CD14-positive monocyte (primary cell): Measurements from ENCODE around the gene PHC1. TPM values are rescaled to one million over a fixed set of nuclear protein-coding genes. Genes with fewer than 3 reads are reported as not detected.

ENCODE experiments used
- DNase-seq, 3 donors: peaks; one replicate each; pipeline ENCODE4 v3.0.0-alpha.2; 2011 to 2022
- H2AFZ ChIP-seq: 2 replicates; pipeline ENCODE4 v1.6.0; 2012; ENCODE audit warnings: mild to moderate bottlenecking, low read depth, low read length, inconsistent platforms; ENCODE audit not compliant: insufficient read depth, poor library complexity, severe bottlenecking
- H3K27ac ChIP-seq, 2 donors: 1 replicate in 1 of 2; 2 replicates in 1 of 2; pipeline ENCODE4 v1.5.1; 2012 to 2013; ENCODE audit warnings: low read length in 2 of 2, control low read depth in 1 of 2, inconsistent platforms in 1 of 2, low read depth in 1 of 2, mild to moderate bottlenecking in 1 of 2
- H3K27me3 ChIP-seq, 2 donors: one replicate each; pipeline versions ENCODE4 v1.6.0 to v1.6.1; 2011 to 2013; ENCODE audit warnings: low read length in 2 of 2; ENCODE audit not compliant: control insufficient read depth in 2 of 2, insufficient read depth in 2 of 2
- H3K36me3 ChIP-seq, 2 donors: replicated peaks in 1 of 2; 1 replicate in 1 of 2; 2 replicates in 1 of 2; pipeline versions ENCODE4 v1.5.1 to v1.6.1; 2012 to 2013; ENCODE audit warnings: low read length in 2 of 2, control low read depth in 1 of 2, inconsistent platforms in 1 of 2, mild to moderate bottlenecking in 1 of 2; ENCODE audit not compliant: insufficient read depth in 2 of 2, control insufficient read depth in 1 of 2
- H3K4me1 ChIP-seq, 2 donors: 1 replicate in 1 of 2; 2 replicates in 1 of 2; pipeline versions ENCODE4 v1.5.1 to v1.6.1; 2012 to 2013; ENCODE audit warnings: low read length in 2 of 2, control low read depth in 1 of 2, inconsistent platforms in 1 of 2, mild to moderate bottlenecking in 1 of 2, moderate library complexity in 1 of 2; ENCODE audit not compliant: insufficient read depth in 2 of 2, control insufficient read depth in 1 of 2
- H3K4me2 ChIP-seq: replicated peaks from 2 replicates; pipeline ENCODE3; 2012; ENCODE audit warnings: low read length, moderate library complexity, mild to moderate bottlenecking; ENCODE audit not compliant: poor library complexity, severe bottlenecking; ENCODE audit errors: extremely low read depth
- H3K4me3 ChIP-seq, 3 experiments: fragments of 200-600 bp in 1 of 3; sonication (generic) in 1 of 3; replicated peaks in 1 of 3; 1 replicate in 2 of 3; 2 replicates in 1 of 3; pipeline ENCODE4 v1.5.1; 2011 to 2013; ENCODE audit warnings: low read length in 3 of 3, mild to moderate bottlenecking in 3 of 3, control low read depth in 2 of 3, low read depth in 2 of 3, inconsistent platforms in 1 of 3, moderate library complexity in 1 of 3
- H3K79me2 ChIP-seq: 2 replicates; pipeline ENCODE4 v1.6.0; 2012; ENCODE audit warnings: mild to moderate bottlenecking, control low read depth, inconsistent platforms, low read length, moderate library complexity; ENCODE audit not compliant: insufficient read depth
- H3K9ac ChIP-seq: 2 replicates; pipeline ENCODE4 v1.6.0; 2017; ENCODE audit warnings: low read length, mild to moderate bottlenecking; ENCODE audit not compliant: insufficient read depth, poor library complexity, severe bottlenecking
- H3K9me3 ChIP-seq, 2 donors: replicated peaks in 1 of 2; 1 replicate in 1 of 2; 2 replicates in 1 of 2; pipeline versions ENCODE4 v1.5.1 to v1.6.1; 2012 to 2013; ENCODE audit warnings: low read length in 2 of 2, control low read depth in 1 of 2; ENCODE audit not compliant: control insufficient read depth in 1 of 2, insufficient read depth in 1 of 2
- H4K20me1 ChIP-seq: 2 replicates; pipeline ENCODE4 v1.6.0; 2012; ENCODE audit warnings: mild to moderate bottlenecking, low read length, control low read depth, moderate library complexity; ENCODE audit not compliant: insufficient read depth
- H3K27ac Mint-ChIP-seq, 7 donors: one replicate each; pipeline ENCODE4 v1.8.0; 2020; ENCODE audit warnings: mild to moderate bottlenecking in 7 of 7, mixed read lengths in 7 of 7, moderate library complexity in 6 of 7, inconsistent platforms in 2 of 7
- H3K27me3 Mint-ChIP-seq, 3 donors: one replicate each; pipeline ENCODE4 v1.8.0; 2021 to 2022; ENCODE audit warnings: low read depth in 3 of 3, mild to moderate bottlenecking in 3 of 3, mixed read lengths in 3 of 3, moderate library complexity in 3 of 3, inconsistent platforms in 1 of 3
- H3K36me3 Mint-ChIP-seq, 2 donors: one replicate each; pipeline ENCODE4 v1.8.0; 2020; ENCODE audit warnings: mixed read lengths in 2 of 2, inconsistent platforms in 1 of 2, mild to moderate bottlenecking in 1 of 2
- H3K4me1 Mint-ChIP-seq: one replicate; pipeline ENCODE4 v1.8.0; 2020; ENCODE audit warnings: mild to moderate bottlenecking, mixed read lengths
- H3K4me3 Mint-ChIP-seq, 2 donors: one replicate each; pipeline ENCODE4 v1.8.0; 2020; ENCODE audit warnings: mild to moderate bottlenecking in 2 of 2, mixed read lengths in 2 of 2, moderate library complexity in 1 of 2
- H3K9me3 Mint-ChIP-seq, 7 donors: one replicate each; pipeline ENCODE4 v1.8.0; 2020 to 2022; ENCODE audit warnings: mixed read lengths in 7 of 7, mild to moderate bottlenecking in 6 of 7, moderate library complexity in 6 of 7, inconsistent platforms in 2 of 7
- WGBS: methylation state at CpG from one replicate; pipeline ENCODE4 v1.1.5; 2013; ENCODE audit warnings: missing lambda C conversion rate; ENCODE audit not compliant: insufficient coverage; 5-methylcytosine and 5-hydroxymethylcytosine counted together
- intact Hi-C, 2 donors: fragments of 100-400 bp; cut with micrococcal nuclease; formaldehyde crosslinking; loops; one replicate each; pipeline versions ENCODE4 v1.15.0 to v1.15.1; 2023
- polyA plus RNA-seq, 3 donors: library from polyadenylated mRNA; depleted of rRNA in 1 of 3; unstranded in 2 of 3; stranded (reverse) in 1 of 3; fragments of 300-500 nt in 2 of 3; fragments of >200 nt in 1 of 3; fragmentation: Illumina TruSeq in 2 of 3; gene quantifications; 1 replicate in 2 of 3; 2 replicates in 1 of 3; pipeline ENCODE4 v1.2.3, GENCODE V29; 2012 to 2021
- TF ChIP-seq, protein P1 (sequence below): fragments of 200-600 bp; IDR thresholded peaks from one replicate; pipeline ENCODE4 v1.8.0; 2022; ENCODE audit warnings: antibody characterized with exemption, mild to moderate bottlenecking

PHC1 gene
- polyA plus RNA-seq, 3 donors, result 0.58 to 19.3 (median 1.4) TPM

DNA sequence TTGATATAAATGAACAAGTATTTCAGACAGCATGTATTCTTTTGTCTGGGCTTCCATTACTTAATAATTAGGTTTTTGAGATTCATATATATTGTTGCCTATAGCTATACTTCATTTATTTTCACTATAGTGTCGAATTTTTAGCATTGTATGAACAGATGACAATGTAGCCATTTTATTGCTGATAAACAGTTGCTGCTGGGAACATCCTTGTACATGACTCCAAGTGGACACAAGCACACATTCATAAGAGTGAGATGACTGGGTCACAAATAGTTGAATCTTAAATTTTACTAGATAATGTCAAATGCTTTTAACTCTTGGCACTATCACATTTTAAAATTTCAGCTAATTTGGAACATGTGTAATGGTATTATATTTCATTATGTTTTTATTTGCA is 19.3 kb upstream of the PHC1 start:
- H3K4me1 Mint-ChIP-seq, result peaks cover 8% of the 10 kb centered on the region
- H3K4me3 Mint-ChIP-seq, result no peak overlapping the region
- TF ChIP-seq, protein P1, sequence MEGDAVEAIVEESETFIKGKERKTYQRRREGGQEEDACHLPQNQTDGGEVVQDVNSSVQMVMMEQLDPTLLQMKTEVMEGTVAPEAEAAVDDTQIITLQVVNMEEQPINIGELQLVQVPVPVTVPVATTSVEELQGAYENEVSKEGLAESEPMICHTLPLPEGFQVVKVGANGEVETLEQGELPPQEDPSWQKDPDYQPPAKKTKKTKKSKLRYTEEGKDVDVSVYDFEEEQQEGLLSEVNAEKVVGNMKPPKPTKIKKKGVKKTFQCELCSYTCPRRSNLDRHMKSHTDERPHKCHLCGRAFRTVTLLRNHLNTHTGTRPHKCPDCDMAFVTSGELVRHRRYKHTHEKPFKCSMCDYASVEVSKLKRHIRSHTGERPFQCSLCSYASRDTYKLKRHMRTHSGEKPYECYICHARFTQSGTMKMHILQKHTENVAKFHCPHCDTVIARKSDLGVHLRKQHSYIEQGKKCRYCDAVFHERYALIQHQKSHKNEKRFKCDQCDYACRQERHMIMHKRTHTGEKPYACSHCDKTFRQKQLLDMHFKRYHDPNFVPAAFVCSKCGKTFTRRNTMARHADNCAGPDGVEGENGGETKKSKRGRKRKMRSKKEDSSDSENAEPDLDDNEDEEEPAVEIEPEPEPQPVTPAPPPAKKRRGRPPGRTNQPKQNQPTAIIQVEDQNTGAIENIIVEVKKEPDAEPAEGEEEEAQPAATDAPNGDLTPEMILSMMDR, result no peak
- intact Hi-C loops, result no loop called here
- H3K4me2 ChIP-seq, result no peak overlapping the region
- no peak overlapping the region for H2AFZ ChIP-seq
- H3K27ac Mint-ChIP-seq, result no peak overlapping the region
- H3K27me3 ChIP-seq, result no peaks in the 10 kb centered on the region
- WGBS, result no CpG with 5 or more reads among the region's 1 CpG
- H3K9ac ChIP-seq, result no peak overlapping the region
- H3K9me3 ChIP-seq, result peaks cover 0 to 9% of the 10 kb centered on the region in 2 donors
- DNase-seq, result no peak
- peaks cover 0 to under 1% of the 10 kb centered on the region in 2 donors for H3K36me3 Mint-ChIP-seq
- no peaks in the 10 kb centered on the region for H4K20me1 ChIP-seq
- no peak overlapping the region for H3K27ac ChIP-seq
- peaks cover 2 to 11% of the 10 kb centered on the region in 2 donors for H3K4me1 ChIP-seq
- no peaks in the 10 kb centered on the region for H3K36me3 ChIP-seq
- peaks cover 4 to 18% (median 12%) of the 10 kb centered on the region in 7 donors for H3K9me3 Mint-ChIP-seq
- no peak overlapping the region for H3K4me3 ChIP-seq
- H3K27me3 Mint-ChIP-seq, result peaks cover 4 to 15% (median 5%) of the 10 kb centered on the region in 3 donors
- no peaks in the 10 kb centered on the region for H3K79me2 ChIP-seq

DNA sequence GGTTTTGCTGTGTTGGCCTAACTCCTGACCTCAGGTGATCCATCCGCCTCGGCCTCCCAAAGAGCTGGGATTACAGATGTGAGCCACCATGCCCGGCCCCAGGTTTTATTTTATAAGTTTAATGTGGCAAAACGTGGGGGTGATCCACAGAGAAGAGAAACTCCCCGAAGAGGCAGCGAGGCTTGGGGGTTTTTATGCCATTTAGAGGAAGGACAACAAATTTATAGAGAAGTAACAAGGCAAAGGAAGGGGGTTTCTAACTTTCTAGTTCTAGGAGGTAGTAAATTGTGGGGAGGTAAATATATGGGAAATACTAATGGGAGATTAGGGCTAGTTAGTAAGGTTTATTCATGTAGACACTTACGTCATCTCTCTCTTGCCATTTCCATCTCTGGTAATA is 17.2 kb upstream of the PHC1 start:
- Histone ChIP-seq H2AFZ (no peak overlapping the region), H3K27ac (no peak overlapping the region), H3K4me2 (no peak overlapping the region), H3K79me2 (no peaks in the 10 kb centered on the region), H3K4me3 (no peak overlapping the region), H4K20me1 (no peaks in the 10 kb centered on the region), H3K9ac (no peak overlapping the region), H3K27me3 (no peaks in the 10 kb centered on the region), H3K4me1 (peaks cover 0 to 7% of the 10 kb centered on the region in 2 donors), H3K9me3 (peaks cover 0 to 26% of the 10 kb centered on the region in 2 donors), H3K36me3 (no peaks in the 10 kb centered on the region)
- H3K36me3 Mint-ChIP-seq, result peaks cover 0 to 2% of the 10 kb centered on the region in 2 donors
- intact Hi-C loops, result no loop called here
- no peak overlapping the region for H3K27ac Mint-ChIP-seq
- no peak overlapping the region for H3K4me3 Mint-ChIP-seq
- TF ChIP-seq, protein P1, result no peak
- peaks cover 7% of the 10 kb centered on the region for H3K4me1 Mint-ChIP-seq
- DNase-seq, result no peak
- WGBS, result 84% methylated on average over 3 of the region's 7 CpGs
- peaks cover 3 to 15% (median 5%) of the 10 kb centered on the region in 3 donors for H3K27me3 Mint-ChIP-seq
- peaks cover 18 to 34% (median 27%) of the 10 kb centered on the region in 7 donors for H3K9me3 Mint-ChIP-seq
